Mesenchymal stem cell (in vitro differentiated cells and primary cell): ENCODE results near the gene NLGN1.

ENCODE experiments used
- DNase-seq: peaks from one replicate; pipeline ENCODE4 v3.0.0-alpha.2; 2013
- H2AFZ ChIP-seq: one replicate; pipeline ENCODE4 v1.6.1; 2013; ENCODE audit warnings: low read depth, mild to moderate bottlenecking, control low read depth, inconsistent platforms, low read length, moderate library complexity
- H2AK5ac ChIP-seq: 2 replicates; pipeline ENCODE4 v1.6.1; 2013; ENCODE audit warnings: low read length, moderate library complexity, mild to moderate bottlenecking, inconsistent platforms; ENCODE audit not compliant: severe bottlenecking
- H2BK120ac ChIP-seq: one replicate; pipeline ENCODE4 v1.6.1; 2013; ENCODE audit warnings: low read depth, mild to moderate bottlenecking, inconsistent platforms, low read length, moderate library complexity
- H2BK12ac ChIP-seq, 2 experiments: one replicate each; pipeline ENCODE4 v1.6.1; 2013; ENCODE audit warnings: inconsistent platforms in 2 of 2, low read length in 2 of 2, mild to moderate bottlenecking in 2 of 2, moderate library complexity in 2 of 2, control low read depth in 1 of 2
- H2BK15ac ChIP-seq: one replicate; pipeline ENCODE4 v1.6.1; 2013; ENCODE audit warnings: mild to moderate bottlenecking, low read depth, inconsistent platforms; ENCODE audit not compliant: poor library complexity, severe bottlenecking
- H2BK5ac ChIP-seq: 2 replicates; pipeline ENCODE4 v1.6.1; 2013; ENCODE audit warnings: low read depth, mild to moderate bottlenecking, low read length, control low read depth, inconsistent platforms; ENCODE audit not compliant: poor library complexity, severe bottlenecking
- H3K14ac ChIP-seq, 2 experiments: one replicate each; pipeline ENCODE4 v1.6.1; 2013; ENCODE audit warnings: inconsistent platforms in 2 of 2, low read length in 2 of 2, control low read depth in 1 of 2, mild to moderate bottlenecking in 1 of 2, moderate library complexity in 1 of 2
- H3K18ac ChIP-seq, 2 experiments: one replicate each; pipeline ENCODE4 v1.6.1; 2013; ENCODE audit warnings: inconsistent platforms in 2 of 2, low read length in 2 of 2, control low read depth in 1 of 2, low read depth in 1 of 2, mild to moderate bottlenecking in 1 of 2
- H3K23ac ChIP-seq, 2 experiments: one replicate each; pipeline ENCODE4 v1.6.1; 2013; ENCODE audit warnings: inconsistent platforms in 2 of 2, low read length in 2 of 2, mild to moderate bottlenecking in 2 of 2, moderate library complexity in 2 of 2, control low read depth in 1 of 2
- H3K27ac ChIP-seq: 2 replicates; pipeline ENCODE4 v1.5.1; 2013; ENCODE audit warnings: mild to moderate bottlenecking, moderate library complexity, low read length, control low read depth, inconsistent platforms; ENCODE audit not compliant: poor library complexity, severe bottlenecking
- H3K27me3 ChIP-seq, 2 experiments: 2 replicates each; pipeline versions ENCODE4 v1.6.1 to v1.7.0; 2013; ENCODE audit warnings: low read length in 2 of 2, mild to moderate bottlenecking in 2 of 2, moderate library complexity in 2 of 2, control low read depth in 1 of 2, inconsistent platforms in 1 of 2; ENCODE audit not compliant: control insufficient read depth in 1 of 2, insufficient read depth in 1 of 2
- H3K36me3 ChIP-seq, 2 experiments: 2 replicates each; pipeline versions ENCODE4 v1.6.1 to v1.7.0; 2013; ENCODE audit warnings: low read length in 2 of 2, control low read depth in 1 of 2, inconsistent platforms in 1 of 2, low read depth in 1 of 2, mild to moderate bottlenecking in 1 of 2; ENCODE audit not compliant: insufficient read depth in 2 of 2, control insufficient read depth in 1 of 2
- H3K4ac ChIP-seq, 2 experiments: one replicate each; pipeline ENCODE4 v1.6.1; 2013; ENCODE audit warnings: inconsistent platforms in 2 of 2, low read length in 2 of 2, mild to moderate bottlenecking in 2 of 2, moderate library complexity in 2 of 2, control low read depth in 1 of 2, low read depth in 1 of 2
- H3K4me1 ChIP-seq: 2 replicates; pipeline ENCODE4 v1.6.1; 2013; ENCODE audit warnings: low read depth, low read length, control low read depth; ENCODE audit not compliant: control insufficient read depth, insufficient read depth
- H3K4me2 ChIP-seq: 2 replicates; pipeline ENCODE4 v1.6.1; 2013; ENCODE audit warnings: low read length, mild to moderate bottlenecking, inconsistent platforms; ENCODE audit not compliant: poor library complexity, severe bottlenecking
- H3K4me3 ChIP-seq, 2 experiments: 2 replicates each; pipeline versions ENCODE4 v1.5.1 to v1.7.0; 2013; ENCODE audit warnings: low read length in 2 of 2, mild to moderate bottlenecking in 2 of 2, control low read depth in 1 of 2, low read depth in 1 of 2; ENCODE audit not compliant: insufficient read depth in 1 of 2
- H3K79me1 ChIP-seq: replicated peaks from 2 replicates; pipeline ENCODE4 v1.6.1; 2013; ENCODE audit warnings: mild to moderate bottlenecking, control low read depth, low read length, inconsistent platforms; ENCODE audit not compliant: poor library complexity, severe bottlenecking
- H3K9ac ChIP-seq: 2 replicates; pipeline ENCODE4 v1.7.0; 2013; ENCODE audit warnings: mild to moderate bottlenecking, low read length, moderate library complexity
- H3K9me3 ChIP-seq: 2 replicates; pipeline ENCODE4 v1.7.0; 2013; ENCODE audit warnings: mild to moderate bottlenecking, low read length; ENCODE audit not compliant: control insufficient read depth
- H4K8ac ChIP-seq: one replicate; pipeline ENCODE4 v1.6.1; 2013; ENCODE audit warnings: inconsistent platforms, mild to moderate bottlenecking, low read length, moderate library complexity
- H4K91ac ChIP-seq: one replicate; pipeline ENCODE4 v1.6.1; 2013; ENCODE audit warnings: mild to moderate bottlenecking, low read length, inconsistent platforms
- WGBS: methylation state at CpG from one replicate; pipeline ENCODE4 v1.1.7; 2013; ENCODE audit warnings: mixed read lengths; 5-methylcytosine and 5-hydroxymethylcytosine counted together

NLGN1 gene

DNA sequence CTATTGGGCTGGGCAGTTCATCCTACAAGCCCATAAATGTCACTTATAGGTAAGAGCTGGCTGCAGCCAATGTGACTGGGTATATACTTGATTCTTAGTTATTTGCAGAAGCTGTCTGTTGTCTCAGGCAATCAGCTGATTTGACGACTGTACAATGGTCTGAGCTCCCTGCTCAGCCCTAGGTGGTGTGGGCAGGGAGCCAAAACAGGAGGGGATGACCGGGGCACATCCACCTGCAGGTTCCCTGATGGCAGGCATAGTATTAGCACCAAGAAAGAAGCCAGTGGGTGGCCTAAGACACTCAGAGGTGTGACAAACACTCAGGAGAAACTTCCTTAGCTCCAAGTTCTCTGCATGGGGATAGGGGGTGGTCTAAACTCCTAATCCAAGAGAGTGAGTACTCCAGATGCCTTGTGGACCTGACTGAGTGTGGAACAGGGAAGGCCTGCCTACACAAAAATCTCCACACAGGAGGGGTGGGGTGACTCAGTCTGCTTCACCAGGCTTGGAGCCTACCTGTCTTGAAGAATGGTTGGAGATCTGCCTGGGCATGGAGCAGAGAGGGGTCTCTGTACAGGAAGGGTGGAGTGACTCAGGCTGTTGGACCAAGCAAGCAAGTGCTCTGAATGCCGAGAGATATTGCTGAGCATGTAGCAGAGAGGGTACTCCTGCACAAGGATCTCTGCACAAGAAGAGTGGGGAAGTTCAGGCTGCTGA, 771.2 kb downstream of the NLGN1 start:
- Histone ChIP-seq H2BK12ac (no peak overlapping the region), H2BK5ac (no peak overlapping the region), H4K8ac (no peak overlapping the region), H4K91ac (no peak overlapping the region), H3K9me3 (peaks cover 18% of the 10 kb centered on the region), H3K27ac (no peak overlapping the region), H3K27me3 (no peaks in the 10 kb centered on the region), H3K4me2 (no peak overlapping the region), H3K14ac (no peak overlapping the region), H2AFZ (no peak overlapping the region), H3K23ac (no peak overlapping the region), H3K18ac (no peak overlapping the region), H2BK15ac (no peak overlapping the region), H3K9ac (no peak overlapping the region), H3K4ac (no peak overlapping the region), H3K36me3 (no peaks in the 10 kb centered on the region), H3K4me3 (no peak overlapping the region), H3K4me1 (no peaks in the 10 kb centered on the region), H3K79me1 (no peaks in the 10 kb centered on the region), H2BK120ac (no peak overlapping the region), H2AK5ac (no peak overlapping the region)
- 88% methylated on average over 3 of the region's 3 CpGs for WGBS
- DNase-seq: no peak

- H3K4ac ChIP-seq: no peak overlapping the region
These were observed 772.2 kb downstream of the NLGN1 start for GRCh38 chr3:174169736-174170135.

DNA sequence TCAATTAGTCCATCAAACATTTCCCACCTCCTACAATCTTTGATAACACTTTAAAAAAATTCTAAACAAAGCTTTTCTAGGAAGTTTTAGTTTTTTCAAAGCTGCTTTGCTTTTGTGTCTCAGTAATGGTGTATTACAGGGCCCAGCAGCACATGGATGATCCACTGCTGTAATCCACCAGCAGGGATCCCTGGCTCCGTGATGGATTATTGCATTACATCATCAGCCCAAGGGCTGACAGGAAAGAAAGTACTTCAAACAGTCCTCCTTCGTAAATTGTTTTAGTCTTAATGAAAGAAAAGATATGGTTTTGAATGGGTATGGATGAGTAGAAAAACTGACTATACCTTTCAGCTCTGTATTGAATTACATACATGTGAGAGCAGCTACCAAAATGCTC, 772.7 kb downstream of the NLGN1 start:
- Histone ChIP-seq H4K91ac (no peak overlapping the region), H3K4ac (no peak overlapping the region), H2BK15ac (no peak overlapping the region), H3K36me3 (no peaks in the 10 kb centered on the region), H3K23ac (no peak overlapping the region), H2BK5ac (no peak overlapping the region), H3K9me3 (peaks cover 6% of the 10 kb centered on the region), H3K27me3 (no peaks in the 10 kb centered on the region), H3K4me1 (no peaks in the 10 kb centered on the region), H3K4me2 (no peak overlapping the region), H2AFZ (no peak overlapping the region), H3K79me1 (no peaks in the 10 kb centered on the region), H3K18ac (no peak overlapping the region), H3K14ac (no peak overlapping the region), H2BK12ac (no peak overlapping the region), H2AK5ac (no peak overlapping the region), H3K27ac (no peak overlapping the region), H3K9ac (no peak overlapping the region), H4K8ac (no peak overlapping the region), H3K4me3 (no peak overlapping the region), H2BK120ac (no peak overlapping the region)
- WGBS: 95% methylated on average over 2 of the region's 2 CpGs
- DNase-seq: peak; percentile 14

More at GRCh38 chr3:174169736-174170135, 772.2 kb downstream of the NLGN1 start:
- Histone ChIP-seq H3K36me3 (no peaks in the 10 kb centered on the region), H4K8ac (no peak overlapping the region), H2BK5ac (no peak overlapping the region), H3K14ac (no peak overlapping the region), H3K4me2 (no peak overlapping the region), H4K91ac (no peak overlapping the region), H2AK5ac (no peak overlapping the region), H2BK15ac (no peak overlapping the region), H2BK120ac (no peak overlapping the region), H3K9me3 (peaks cover 11% of the 10 kb centered on the region), H3K4me3 (no peak overlapping the region), H3K9ac (no peak overlapping the region), H3K79me1 (no peaks in the 10 kb centered on the region), H3K27me3 (no peaks in the 10 kb centered on the region), H2BK12ac (no peak overlapping the region), H3K27ac (no peak overlapping the region), H3K4me1 (no peaks in the 10 kb centered on the region), H2AFZ (no peak overlapping the region), H3K18ac (no peak overlapping the region), H3K23ac (no peak overlapping the region)
- 83% methylated on average over 3 of the region's 3 CpGs for WGBS
- no peak for DNase-seq

GRCh38 chr3:174186377-174186989, 788.9 kb downstream of the NLGN1 start:
- no peak overlapping the region for H2BK120ac ChIP-seq
- no peak overlapping the region for H3K4me3 ChIP-seq
- no peak overlapping the region for H2AFZ ChIP-seq
- H3K79me1 ChIP-seq: no peaks in the 10 kb centered on the region
- no peak for DNase-seq
- H3K36me3 ChIP-seq: no peaks in the 10 kb centered on the region
- no CpG with 5 or more reads among the region's 1 CpG for WGBS
- H2BK12ac ChIP-seq: no peak overlapping the region
- no peak overlapping the region for H3K9ac ChIP-seq
- no peaks in the 10 kb centered on the region for H3K4me1 ChIP-seq
- H4K8ac ChIP-seq: no peak overlapping the region
- no peak overlapping the region for H3K23ac ChIP-seq
- H3K27ac ChIP-seq: no peak overlapping the region
- H4K91ac ChIP-seq: no peak overlapping the region
- no peak overlapping the region for H3K4me2 ChIP-seq
- no peaks in the 10 kb centered on the region for H3K9me3 ChIP-seq
- no peak overlapping the region for H2AK5ac ChIP-seq
- no peak overlapping the region for H2BK15ac ChIP-seq
- H3K14ac ChIP-seq: no peak overlapping the region
- H3K18ac ChIP-seq: no peak overlapping the region
- H2BK5ac ChIP-seq: no peak overlapping the region
- H3K4ac ChIP-seq: no peak overlapping the region
- no peaks in the 10 kb centered on the region for H3K27me3 ChIP-seq
